Left renal cortex interstitium (tissue), 4 donors: ENCODE data around the gene NUAK1. TPM values are rescaled to one million over a fixed set of nuclear protein-coding genes. Genes with fewer than 3 reads are reported as not detected.
"Not testable (repeated sequence)": the region's sequence is repeated elsewhere in the genome, so short reads cannot be mapped to it uniquely, and the experiment has no call there.

Experiments
- DNase-seq, 4 donors: peaks; one replicate each; pipeline ENCODE4 v3.0.0-alpha.2; 2013; ENCODE audit warnings: low read depth in 4 of 4, low spot score in 2 of 4, missing footprints in 1 of 4
- polyA plus RNA-seq, 4 donors: library from polyadenylated mRNA; unstranded; fragments of 120-200 nt; gene quantifications; one replicate each; pipeline ENCODE4 v1.2.1, GENCODE V29; 2013; ENCODE audit not compliant: insufficient read length in 4 of 4

NUAK1 gene
- polyA plus RNA-seq, 4 donors, result 9.3 to 10.7 (median 10.1) TPM

GRCh38 chr12:106016601-106017278 is 122.0 kb downstream of the NUAK1 start:
- not testable (repeated sequence) for DNase-seq

- DNase-seq, result no peak
These were observed 123.1 kb downstream of the NUAK1 start for GRCh38 chr12:106015646-106016045.

GRCh38 chr12:106013941-106014340 is 124.8 kb downstream of the NUAK1 start:
- DNase-seq, result no peak

Other genes with a start within 250 kb of the NUAK1 start
- gene CKAP4, start 109.1 kb upstream of the NUAK1 start, polyA plus RNA-seq, result 100 to 1,000 TPM; 101 to 141 (median 112) TPM
- 10 to 100 TPM; 15.8 to 22.8 (median 19.5) TPM for gene TCP11L2, start 163.8 kb upstream of the NUAK1 start, polyA plus RNA-seq
- 10 to 100 TPM; 15.5 to 19.2 (median 16.2) TPM for gene POLR3B, start 218.8 kb upstream of the NUAK1 start, polyA plus RNA-seq